GM19238 (cell line): ENCODE data around the gene DNAAF1.

Experiments
- DNase-seq: peaks from one replicate; pipeline ENCODE4 v3.0.0; 2011; ENCODE audit warnings: low spot score; ENCODE audit not compliant: insufficient read length

The DNAAF1 gene

DNA sequence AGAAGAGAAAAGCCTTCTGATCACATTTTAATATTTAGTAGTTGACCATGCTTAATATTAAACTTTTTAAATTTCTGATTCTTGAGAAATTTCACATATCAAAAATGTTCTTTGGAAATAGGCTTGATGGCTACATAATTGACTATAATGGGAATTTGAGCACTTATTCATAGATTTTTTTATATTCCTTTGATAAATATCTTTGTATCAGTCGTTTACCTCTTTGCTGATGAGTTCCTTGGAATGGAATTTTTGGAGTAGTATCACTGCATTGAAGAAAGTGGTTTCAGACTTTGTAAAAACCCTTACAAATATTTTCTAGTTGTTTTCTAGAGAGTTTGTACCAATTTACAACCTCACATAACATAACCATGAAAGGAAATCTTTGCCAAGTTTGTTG is 14.7 kb downstream of the DNAAF1 start:
- DNase-seq: no peak

DNA sequence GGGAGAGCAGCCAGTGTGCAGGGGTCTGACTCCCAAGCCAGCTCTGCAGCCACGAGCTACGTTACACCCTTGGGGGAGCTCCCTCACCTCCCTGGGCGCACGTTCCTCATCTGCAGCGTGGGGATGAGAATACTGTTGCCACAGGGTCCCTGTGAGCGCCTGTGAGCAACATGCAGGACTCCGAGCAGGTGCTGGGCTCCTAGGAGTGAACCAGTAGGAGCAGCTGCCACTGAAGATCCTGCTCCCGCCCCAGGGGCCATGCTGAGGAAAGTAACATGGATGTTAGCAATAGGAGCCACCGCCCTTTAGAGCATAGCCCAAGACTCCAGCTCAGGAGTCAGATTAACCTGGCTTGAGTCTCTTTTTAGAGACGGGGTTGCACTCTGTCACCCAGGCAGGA is 15.9 kb downstream of the DNAAF1 start:
- no peak for DNase-seq

DNA sequence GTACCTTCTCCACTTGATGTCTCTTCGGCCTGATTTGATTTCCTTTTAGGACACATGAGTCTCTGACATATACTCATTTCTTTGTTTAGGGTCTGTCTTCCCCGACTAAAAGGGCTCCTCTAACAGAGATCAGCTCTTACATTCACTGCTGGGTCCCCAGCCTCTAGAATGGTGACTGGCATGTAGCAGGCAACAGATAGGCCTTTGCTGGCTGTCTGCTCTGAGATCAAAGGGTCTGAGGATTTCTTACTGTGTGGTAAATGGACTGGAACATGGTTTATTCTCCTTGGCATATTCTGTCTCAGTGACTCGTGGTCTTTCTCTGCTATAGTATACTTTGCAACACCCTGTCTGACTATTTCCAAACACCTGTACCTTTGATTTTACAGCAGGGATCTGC is 16.7 kb downstream of the DNAAF1 start:
- DNase-seq: no peak

GRCh38 chr16:84165746-84166145 is 20.6 kb downstream of the DNAAF1 start:
- DNase-seq: no peak

- DNase-seq: no peak
These were observed 21.9 kb downstream of the DNAAF1 start for GRCh38 chr16:84166796-84167695.

- no peak for DNase-seq
These were observed 24.7 kb downstream of the DNAAF1 start for GRCh38 chr16:84169765-84170310.

DNA sequence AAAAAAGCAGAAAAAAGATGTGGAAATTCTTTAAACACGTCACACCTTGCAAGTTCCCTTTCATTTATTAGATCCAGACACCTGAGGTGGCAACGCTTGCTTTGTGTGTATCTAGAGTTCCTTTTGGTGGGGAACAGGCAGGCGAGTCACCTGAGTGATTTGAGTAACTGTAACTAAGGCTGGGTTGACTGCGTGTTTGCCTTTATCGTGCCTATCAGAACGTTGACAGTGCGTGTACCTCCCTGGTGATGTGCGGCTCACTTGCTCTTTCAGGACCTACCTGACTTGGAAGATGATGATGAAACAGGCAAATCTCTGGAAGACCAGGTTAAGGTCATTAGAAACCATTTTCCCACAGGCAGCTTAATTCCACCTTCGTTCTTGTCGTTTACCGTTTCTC is 29.3 kb downstream of the DNAAF1 start:
- DNase-seq: no peak

DNA sequence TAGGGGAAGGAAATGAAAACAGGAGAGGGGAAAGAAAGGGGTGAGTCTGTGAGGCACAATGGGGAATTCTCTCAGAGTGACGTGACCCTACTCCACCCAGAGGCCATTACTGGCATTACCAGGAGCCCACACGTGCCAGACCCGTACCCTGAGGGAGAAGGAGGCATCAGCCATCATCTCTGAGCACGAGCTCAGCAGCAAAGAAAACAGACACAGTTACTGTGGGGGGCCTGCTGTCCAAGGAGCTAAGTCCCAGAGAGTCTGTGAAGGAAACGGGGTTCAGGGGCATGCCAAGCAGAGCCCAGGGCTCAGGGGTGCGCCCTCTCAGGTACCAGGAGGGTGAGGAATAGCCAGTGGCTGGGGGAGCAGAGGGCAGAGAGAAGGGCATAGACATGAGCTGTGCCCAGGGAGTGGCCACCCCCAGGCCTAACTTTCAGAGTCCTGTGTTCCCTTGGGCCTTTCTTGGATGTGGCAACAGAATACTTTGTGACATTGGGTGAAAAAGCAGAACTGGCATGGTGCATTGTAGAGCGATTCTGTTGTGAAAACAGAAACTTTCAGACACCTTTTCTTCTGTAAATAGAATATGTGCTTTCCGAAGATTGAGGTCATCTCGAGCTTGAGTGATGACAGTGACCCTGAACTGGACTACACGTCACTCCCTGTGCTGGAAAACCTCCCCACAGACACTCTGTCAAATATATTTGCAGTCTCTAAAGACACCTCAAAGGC is 30.4 kb downstream of the DNAAF1 start:
- peak; percentile 76 for DNase-seq

- DNase-seq: no peak
These were observed 31.3 kb downstream of the DNAAF1 start for GRCh38 chr16:84176192-84177053.

- no peak for DNase-seq
These were observed 32.6 kb downstream of the DNAAF1 start for GRCh38 chr16:84177741-84178073.

GRCh38 chr16:84178146-84178765 is 33.1 kb downstream of the DNAAF1 start:
- no peak for DNase-seq

- DNase-seq: no peak
These were observed 33.9 kb downstream of the DNAAF1 start for GRCh38 chr16:84178892-84179611.

DNA sequence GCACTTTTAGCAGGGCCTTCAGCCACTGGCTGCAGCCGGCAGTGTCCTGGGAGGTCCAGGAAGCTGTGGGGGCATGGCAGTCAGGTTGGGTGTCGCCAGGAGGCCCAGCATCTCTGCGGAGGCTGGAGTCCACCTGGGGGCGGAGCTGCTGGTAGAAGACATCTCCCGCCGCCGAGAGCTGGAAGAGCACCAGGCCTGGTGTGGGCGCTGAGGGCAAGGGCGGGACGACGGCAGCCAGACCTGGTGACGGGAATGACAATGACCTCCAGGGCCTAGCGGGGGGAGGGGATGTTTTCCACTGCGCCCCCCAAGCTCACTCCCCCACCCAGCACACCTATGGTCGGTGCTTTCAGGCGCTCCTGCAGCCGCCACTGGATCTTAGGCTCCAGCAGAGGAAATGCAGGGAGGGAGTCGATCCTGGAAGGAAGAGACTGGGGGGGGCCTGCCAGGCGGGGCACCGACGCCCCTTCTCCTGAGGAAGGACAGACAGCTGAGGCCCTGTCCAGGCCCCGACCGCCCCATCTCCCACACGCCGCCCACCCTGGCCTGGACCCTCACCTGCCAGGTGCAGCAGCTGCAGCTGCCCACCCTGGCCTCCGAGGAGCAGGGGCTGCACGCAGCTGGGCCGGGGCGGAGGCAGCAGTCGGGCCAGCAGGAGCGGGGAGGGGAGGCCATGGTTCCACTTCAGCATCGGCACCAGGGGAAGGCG is 34.7 kb downstream of the DNAAF1 start:
- DNase-seq: no peak

- no peak for DNase-seq
These were observed 35.5 kb downstream of the DNAAF1 start for GRCh38 chr16:84180519-84181140.

- DNase-seq: no peak
These were observed 36.2 kb downstream of the DNAAF1 start for GRCh38 chr16:84181144-84181915.

- no peak for DNase-seq
These were observed 37.0 kb downstream of the DNAAF1 start for GRCh38 chr16:84182104-84182503.

DNA sequence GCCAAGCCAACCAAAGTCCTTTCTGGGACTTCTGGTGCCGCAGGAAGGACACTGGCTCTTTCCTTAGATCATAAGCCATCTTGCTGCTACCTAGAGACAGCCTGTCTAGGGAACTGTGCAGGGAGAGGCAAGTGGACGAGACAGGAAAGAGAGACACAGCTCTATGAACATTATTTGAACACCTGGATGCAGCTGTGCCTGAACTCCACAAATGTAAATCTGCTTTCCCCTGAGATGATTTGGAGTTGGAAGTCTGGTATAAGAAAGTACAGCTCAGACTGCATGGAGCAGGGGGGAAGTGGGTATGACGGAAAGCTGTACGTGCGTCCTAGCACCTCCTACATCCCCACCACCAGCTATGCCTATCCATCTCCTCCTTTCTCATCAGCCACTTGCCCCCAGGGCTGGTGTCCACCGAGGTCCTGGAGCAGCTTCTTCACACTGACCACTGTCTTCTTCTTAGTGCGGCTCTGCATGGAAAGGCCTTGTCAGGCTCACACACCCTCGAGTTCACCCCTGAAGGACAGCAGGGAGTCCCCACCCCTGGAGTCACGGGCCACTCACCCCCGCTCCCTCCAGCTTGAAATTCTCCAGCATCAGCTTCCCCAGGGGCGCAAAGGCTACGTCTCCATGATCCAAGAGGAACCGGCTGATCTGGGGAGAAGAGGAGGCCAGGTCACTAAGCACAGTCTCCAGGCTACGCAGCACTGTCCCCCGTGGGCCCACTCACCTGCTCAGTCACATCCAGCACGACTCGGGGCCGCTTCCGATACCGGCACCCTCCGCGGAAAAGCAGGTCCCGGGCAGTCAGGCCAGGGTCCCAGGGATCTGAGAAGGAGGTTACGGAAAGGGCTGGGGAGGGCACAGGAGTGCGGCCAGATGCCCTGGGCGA is 37.8 kb downstream of the DNAAF1 start:
- DNase-seq: no peak

- no peak for DNase-seq
These were observed 38.4 kb downstream of the DNAAF1 start for GRCh38 chr16:84183572-84183875.
